Kidney (tissue), 14 donors: ENCODE data around the gene FARS2. TPM values are rescaled to one million over a fixed set of nuclear protein-coding genes. Genes with fewer than 3 reads are reported as not detected.

ENCODE experiments used
- DNase-seq, 5 donors: peaks; one replicate each; pipeline ENCODE4 v3.0.0-alpha.2; 2013 to 2020
- FAIRE-seq: peaks from 2 replicates; lab custom pipeline; 2012; peaks lifted over from hg19 to GRCh38; lab: Jason Lieb, UNC
- H3K27ac ChIP-seq, 2 donors: one replicate each; pipeline ENCODE4 v1.7.0; 2013; ENCODE audit warnings: low read depth in 2 of 2, low read length in 2 of 2, inconsistent platforms in 1 of 2
- H3K27me3 ChIP-seq: one replicate; pipeline ENCODE4 v1.7.1; 2013; ENCODE audit warnings: low read length, inconsistent platforms; ENCODE audit not compliant: control insufficient read depth, insufficient read depth
- H3K36me3 ChIP-seq, 3 donors: one replicate each; pipeline versions ENCODE4 v1.7.0 to v1.7.1; 2013; ENCODE audit warnings: low read length in 3 of 3, control low read depth in 1 of 3, inconsistent platforms in 1 of 3; ENCODE audit not compliant: insufficient read depth in 3 of 3, control insufficient read depth in 2 of 3
- H3K4me1 ChIP-seq, 3 donors: one replicate each; pipeline versions ENCODE4 v1.7.0 to v1.7.1; 2013; ENCODE audit warnings: low read length in 3 of 3, inconsistent platforms in 1 of 3, low read depth in 1 of 3; ENCODE audit not compliant: control insufficient read depth in 2 of 3, insufficient read depth in 2 of 3
- H3K4me3 ChIP-seq, 3 donors: one replicate each; pipeline versions ENCODE4 v1.7.0 to v1.8.1; 2013; ENCODE audit warnings: low read length in 3 of 3, control low read depth in 1 of 3, inconsistent platforms in 1 of 3
- H3K9ac ChIP-seq, 3 donors: one replicate each; pipeline versions ENCODE4 v1.7.0 to v1.7.1; 2013; ENCODE audit warnings: low read length in 3 of 3, control low read depth in 1 of 3, inconsistent platforms in 1 of 3
- H3K9me3 ChIP-seq, 3 donors: one replicate each; pipeline versions ENCODE4 v1.7.0 to v1.7.1; 2013; ENCODE audit warnings: low read length in 3 of 3, control low read depth in 1 of 3, inconsistent platforms in 1 of 3; ENCODE audit not compliant: control insufficient read depth in 2 of 3, insufficient read depth in 1 of 3
- intact Hi-C: fragments of 100-400 bp; cut with DNase I; formaldehyde crosslinking; loops from one replicate; pipeline ENCODE4 v1.11.1; 2022
- polyA plus RNA-seq: library from polyadenylated mRNA; stranded (reverse); fragments of 350-450 nt; fragmentation: Illumina TruSeq; extraction: RNeasy Lipid Tissue Mini Kit (QIAGEN cat#74804); gene quantifications from one replicate; pipeline ENCODE4 v1.2.3, GENCODE V29; 2014; ENCODE audit warnings: low read depth, low replicate concordance; ENCODE audit not compliant: insufficient read depth
- total RNA-seq: library from RNA; stranded (reverse); fragmentation: NEBNext Ultra II Directional; extraction: Animal tissue kit (Norgen Biotek cat#: 25700); gene quantifications from one replicate; pipeline ENCODE4 v1.2.1, GENCODE V29; 2021
- TF ChIP-seq, protein P1 (sequence below): IDR thresholded peaks from 3 replicates; pipeline ENCODE4 v1.5.1; 2012; ENCODE audit warnings: mild to moderate bottlenecking, moderate library complexity, borderline replicate concordance; ENCODE audit not compliant: insufficient read depth; ENCODE audit errors: extremely low read depth
- donor health status: control.
- donor health status: control.
- donor health status: control.
- donor health status: control.
- donor health status: control.
- donor health status: DM: yes; HTN: yes; CAD: no.
- donor health status: Normal renal cell carcinoma (clear cell type).

FARS2 gene
- total and polyA plus RNA-seq, 2 donors from 2014 or later, result 22.1 to 24.8 TPM

DNA sequence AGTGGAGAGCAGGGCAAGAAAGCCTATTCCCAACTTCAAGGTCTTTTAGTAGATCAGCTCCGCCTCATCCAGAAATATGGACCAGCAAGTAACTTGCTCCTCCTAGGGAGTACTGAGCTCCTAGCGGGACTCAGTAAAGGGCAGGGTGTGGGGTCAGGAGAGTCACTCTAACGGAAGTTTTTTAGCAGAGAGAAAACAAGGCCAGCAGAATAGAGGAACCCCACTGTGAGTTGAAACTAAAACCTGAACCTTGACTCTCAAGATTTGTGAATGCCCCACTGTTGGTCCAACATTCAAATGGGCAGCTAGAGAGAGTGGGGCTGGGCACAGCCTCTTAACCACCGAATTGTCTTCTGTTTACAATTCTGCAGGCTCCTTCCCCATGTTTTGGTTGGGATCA lies 244.8 kb downstream of the FARS2 start:
- H3K36me3 ChIP-seq, result no peaks in the 10 kb centered on the region
- DNase-seq, result no peak
- TF ChIP-seq, protein P1, sequence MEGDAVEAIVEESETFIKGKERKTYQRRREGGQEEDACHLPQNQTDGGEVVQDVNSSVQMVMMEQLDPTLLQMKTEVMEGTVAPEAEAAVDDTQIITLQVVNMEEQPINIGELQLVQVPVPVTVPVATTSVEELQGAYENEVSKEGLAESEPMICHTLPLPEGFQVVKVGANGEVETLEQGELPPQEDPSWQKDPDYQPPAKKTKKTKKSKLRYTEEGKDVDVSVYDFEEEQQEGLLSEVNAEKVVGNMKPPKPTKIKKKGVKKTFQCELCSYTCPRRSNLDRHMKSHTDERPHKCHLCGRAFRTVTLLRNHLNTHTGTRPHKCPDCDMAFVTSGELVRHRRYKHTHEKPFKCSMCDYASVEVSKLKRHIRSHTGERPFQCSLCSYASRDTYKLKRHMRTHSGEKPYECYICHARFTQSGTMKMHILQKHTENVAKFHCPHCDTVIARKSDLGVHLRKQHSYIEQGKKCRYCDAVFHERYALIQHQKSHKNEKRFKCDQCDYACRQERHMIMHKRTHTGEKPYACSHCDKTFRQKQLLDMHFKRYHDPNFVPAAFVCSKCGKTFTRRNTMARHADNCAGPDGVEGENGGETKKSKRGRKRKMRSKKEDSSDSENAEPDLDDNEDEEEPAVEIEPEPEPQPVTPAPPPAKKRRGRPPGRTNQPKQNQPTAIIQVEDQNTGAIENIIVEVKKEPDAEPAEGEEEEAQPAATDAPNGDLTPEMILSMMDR, result no peak
- H3K27me3 ChIP-seq, result no peaks in the 10 kb centered on the region
- H3K27ac ChIP-seq, result no peak overlapping the region
- intact Hi-C loops, result no loop called here
- H3K4me3 ChIP-seq, result no peak overlapping the region
- no peaks in the 10 kb centered on the region for H3K9me3 ChIP-seq
- no peak overlapping the region for H3K9ac ChIP-seq
- FAIRE-seq, result no peak
- H3K4me1 ChIP-seq, result peaks cover 0 to 6% (median 0%) of the 10 kb centered on the region in 3 donors

DNA sequence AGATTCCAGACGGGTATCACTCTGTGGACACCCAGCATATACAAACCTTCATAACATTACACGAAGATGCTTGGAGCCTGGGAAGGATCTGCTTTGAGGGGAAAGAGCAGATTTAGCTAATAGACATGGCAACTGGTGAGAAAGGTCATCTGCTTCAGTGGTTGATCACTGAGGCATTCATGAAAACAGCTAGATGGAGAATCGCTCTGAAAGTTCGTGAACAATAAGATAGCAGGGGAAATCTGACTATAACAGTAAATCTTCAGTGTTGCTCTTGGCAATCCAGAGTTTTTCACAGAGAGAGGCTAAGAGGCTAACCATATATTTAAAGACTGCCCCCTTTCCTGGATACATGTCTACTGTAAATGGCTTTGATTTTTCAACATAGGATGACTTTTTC lies 245.3 kb downstream of the FARS2 start:
- no peak overlapping the region for H3K4me3 ChIP-seq
- intact Hi-C loops, result no loop called here
- H3K36me3 ChIP-seq, result no peaks in the 10 kb centered on the region
- H3K9me3 ChIP-seq, result no peaks in the 10 kb centered on the region
- H3K9ac ChIP-seq, result no peak overlapping the region
- no peak overlapping the region for H3K27ac ChIP-seq
- TF ChIP-seq, protein P1, result no peak
- H3K27me3 ChIP-seq, result no peaks in the 10 kb centered on the region
- DNase-seq (peak in 2 of 5 donors; percentile 63 to 76), FAIRE-seq (no peak)
- peaks cover 0 to 6% (median 0%) of the 10 kb centered on the region in 3 donors for H3K4me1 ChIP-seq

DNA sequence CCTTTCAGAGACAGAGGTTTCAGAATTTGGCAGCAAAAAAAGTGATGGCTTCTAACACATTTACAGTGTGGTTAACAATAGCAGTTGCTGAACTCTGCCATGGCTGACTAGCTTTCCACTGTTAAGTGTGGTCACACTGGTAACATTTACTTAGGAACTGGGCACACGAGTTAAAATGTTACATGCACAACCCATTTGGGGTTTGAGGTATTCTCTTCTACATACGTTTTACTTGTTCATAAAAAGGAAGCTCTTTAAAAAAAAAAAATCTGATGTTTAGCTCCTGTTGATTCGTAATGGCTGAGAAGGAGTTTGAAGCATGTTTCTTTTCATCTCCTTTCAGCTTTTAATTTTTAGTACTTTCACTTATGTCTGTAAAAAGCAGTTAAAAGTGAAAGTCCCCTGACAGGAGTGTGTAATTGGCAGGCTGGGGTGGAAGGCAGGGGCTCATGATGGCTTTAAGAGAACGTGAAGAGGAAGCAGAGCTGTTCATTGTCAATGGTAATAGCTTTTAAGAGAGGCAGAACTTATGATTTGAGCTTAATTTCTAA lies 245.9 kb downstream of the FARS2 start:
- peaks cover 0 to 6% (median 0%) of the 10 kb centered on the region in 3 donors for H3K4me1 ChIP-seq

More for the DNA sequence above, 245.9 kb downstream of the FARS2 start:
- no peak overlapping the region for H3K4me3 ChIP-seq
- no peak for FAIRE-seq
- no peaks in the 10 kb centered on the region for H3K9me3 ChIP-seq
- DNase-seq, result peak in 2 of 5 donors; percentile 42 to 49
- TF ChIP-seq, protein P1, result no peak
- H3K27me3 ChIP-seq, result no peaks in the 10 kb centered on the region
- no peak overlapping the region for H3K27ac ChIP-seq
- no peak overlapping the region for H3K9ac ChIP-seq
- no peaks in the 10 kb centered on the region for H3K36me3 ChIP-seq
- intact Hi-C loops, result no loop called here
